ENCODE results near the gene LAMA3. TPM values are rescaled to one million over a fixed set of nuclear protein-coding genes. Genes with fewer than 3 reads are reported as not detected.

The LAMA3 gene
- total RNA-seq, 1 experiment from 2014 or later: 5.6 TPM

DNA sequence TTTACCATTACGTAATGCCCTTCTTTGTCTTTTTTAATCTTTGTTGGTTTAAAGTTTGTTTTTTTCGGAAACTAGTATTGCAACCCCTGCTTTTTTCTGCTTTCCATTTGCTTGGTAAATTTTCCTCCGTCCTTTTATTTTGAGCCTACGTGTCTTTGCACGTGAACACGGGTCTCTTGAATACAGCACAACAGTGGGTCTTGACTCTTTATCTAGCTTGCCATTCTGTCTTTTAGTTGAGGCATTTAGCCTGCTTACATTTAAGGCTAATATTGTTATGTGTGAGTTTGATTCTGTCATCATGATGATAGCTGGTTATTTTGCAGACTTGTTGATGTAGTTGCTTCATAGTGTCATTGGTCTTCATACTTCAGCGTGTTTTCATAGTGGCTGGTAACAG is 287.9 kb downstream of the LAMA3 start:
- BruUV-seq (replicated peaks): no TSS peak
- intact Hi-C loops (cut with micrococcal nuclease): no loop called here
- POLR2A ChIA-PET: no interaction called here
- Histone ChIP-seq H3K4me1 (ENCODE audit: control insufficient read depth in 1 of 2, insufficient read depth in 2 of 2, low read length in 2 of 2) (peaks cover 0 to under 1% of the 10 kb centered on the region in 2 experiments; a peak in 1 of 4 replicates), H3K4me3 (replicated peaks in 1 of 2; ENCODE audit: low read depth in 1 of 2, low read length in 2 of 2) (no peak overlapping the region), H3K36me3 (ENCODE audit: control insufficient read depth in 1 of 2, insufficient read depth in 2 of 2, low read length in 2 of 2) (no peaks in the 10 kb centered on the region), H4K20me1 (ENCODE audit: insufficient read depth) (no peaks in the 10 kb centered on the region), H3K9me3 (ENCODE audit: control insufficient read depth in 1 of 2, insufficient read depth in 1 of 2, low read depth in 1 of 2, low read length in 2 of 2) (no peaks in the 10 kb centered on the region), H3K79me2 (ENCODE audit: insufficient read depth, low read length) (no peaks in the 10 kb centered on the region), H3K9me2 (ENCODE audit: insufficient read depth) (no peaks in the 10 kb centered on the region), H3K27me3 (ENCODE audit: insufficient read depth, low read length) (no peaks in the 10 kb centered on the region), H3K4me2 (ENCODE audit: low read length) (no peak overlapping the region), H3K9ac (ENCODE audit: low read length) (no peak overlapping the region), H2AFZ (ENCODE audit: low read depth, low read length, poor library complexity, severe bottlenecking) (no peak overlapping the region), H3K27ac (ENCODE audit: low read depth, low read length) (no peak overlapping the region)
- TF ChIP-seq POLR2A (IDR thresholded peaks at IDR 0.05; ENCODE audit: borderline replicate concordance, extremely low read depth, insufficient read depth, insufficient read length) (no peak), POLR2AphosphoS5 (IDR thresholded peaks at IDR 0.05; ENCODE audit: low read depth, low read length) (no peak), SRF (IDR thresholded peaks at IDR 0.05; ENCODE audit: low read depth) (no peak), SIN3A (IDR thresholded peaks at IDR 0.05; ENCODE audit: low read depth) (no peak), ZNF274 (IDR thresholded peaks at IDR 0.05; ENCODE audit: low read depth, low read length) (no peak), ELF1 (IDR thresholded peaks at IDR 0.05; ENCODE audit: borderline replicate concordance, low read depth) (no peak), JUND (IDR thresholded peaks at IDR 0.05) (no peak), TCF7L2 (IDR thresholded peaks at IDR 0.05; ENCODE audit: borderline replicate concordance, extremely low read depth, insufficient read depth, insufficient read length) (no peak), RAD21 (IDR thresholded peaks at IDR 0.05; ENCODE audit: low read depth) (no peak), CTCF (IDR thresholded peaks at IDR 0.05 in 2 of 3, conservative IDR thresholded peaks at IDR 0.05 in 1 of 3; ENCODE audit: borderline replicate concordance in 1 of 3, insufficient read depth in 1 of 3, low read depth in 2 of 3, low read length in 2 of 3) (no peak), CEBPB (IDR thresholded peaks at IDR 0.05; ENCODE audit: low read depth) (no peak), EGR1 (IDR thresholded peaks at IDR 0.05; ENCODE audit: low read depth) (no peak), REST (IDR thresholded peaks at IDR 0.05; ENCODE audit: low read depth) (no peak), EZH2phosphoT487 (IDR thresholded peaks at IDR 0.05; ENCODE audit: borderline replicate concordance) (no peak), CBX3 (IDR thresholded peaks at IDR 0.05; ENCODE audit: low read depth) (no peak)
- TF ChIP-seq, protein P1, sequence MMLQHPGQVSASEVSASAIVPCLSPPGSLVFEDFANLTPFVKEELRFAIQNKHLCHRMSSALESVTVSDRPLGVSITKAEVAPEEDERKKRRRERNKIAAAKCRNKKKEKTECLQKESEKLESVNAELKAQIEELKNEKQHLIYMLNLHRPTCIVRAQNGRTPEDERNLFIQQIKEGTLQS (IDR thresholded peaks at IDR 0.05): no peak
- TF ChIP-seq, protein P2, sequence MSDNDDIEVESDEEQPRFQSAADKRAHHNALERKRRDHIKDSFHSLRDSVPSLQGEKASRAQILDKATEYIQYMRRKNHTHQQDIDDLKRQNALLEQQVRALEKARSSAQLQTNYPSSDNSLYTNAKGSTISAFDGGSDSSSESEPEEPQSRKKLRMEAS (IDR thresholded peaks at IDR 0.05): no peak
- TF ChIP-seq, protein P3, sequence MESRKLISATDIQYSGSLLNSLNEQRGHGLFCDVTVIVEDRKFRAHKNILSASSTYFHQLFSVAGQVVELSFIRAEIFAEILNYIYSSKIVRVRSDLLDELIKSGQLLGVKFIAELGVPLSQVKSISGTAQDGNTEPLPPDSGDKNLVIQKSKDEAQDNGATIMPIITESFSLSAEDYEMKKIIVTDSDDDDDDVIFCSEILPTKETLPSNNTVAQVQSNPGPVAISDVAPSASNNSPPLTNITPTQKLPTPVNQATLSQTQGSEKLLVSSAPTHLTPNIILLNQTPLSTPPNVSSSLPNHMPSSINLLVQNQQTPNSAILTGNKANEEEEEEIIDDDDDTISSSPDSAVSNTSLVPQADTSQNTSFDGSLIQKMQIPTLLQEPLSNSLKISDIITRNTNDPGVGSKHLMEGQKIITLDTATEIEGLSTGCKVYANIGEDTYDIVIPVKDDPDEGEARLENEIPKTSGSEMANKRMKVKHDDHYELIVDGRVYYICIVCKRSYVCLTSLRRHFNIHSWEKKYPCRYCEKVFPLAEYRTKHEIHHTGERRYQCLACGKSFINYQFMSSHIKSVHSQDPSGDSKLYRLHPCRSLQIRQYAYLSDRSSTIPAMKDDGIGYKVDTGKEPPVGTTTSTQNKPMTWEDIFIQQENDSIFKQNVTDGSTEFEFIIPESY (IDR thresholded peaks at IDR 0.05; ENCODE audit: extremely low read depth, insufficient replicate concordance, low read length): no peak
- CTCF ChIA-PET: no interaction called here
- ATAC-seq (no peak), DNase-seq (ENCODE audit: low read depth, low spot score) (no peak)
- RAD21 ChIA-PET (ENCODE audit: low non-redundant PET in 1 of 2, low total read pairs in 2 of 2, uncharacterized antibody in 2 of 2, unreplicated experiment in 2 of 2): no interaction called here

Measured in HCT116 (cell line).